Psoas muscle (tissue), 8 donors: ENCODE data around the gene PTPRM. TPM values are rescaled to one million over a fixed set of nuclear protein-coding genes. Genes with fewer than 3 reads are reported as not detected.

ENCODE experiments used
- ATAC-seq, 4 donors: fragments of 200-7000 bp; cut with Tn5 transposase; one replicate each; pipeline ENCODE4 v1.9.1; 2020; ENCODE audit warnings: moderate library complexity in 3 of 4, mild to moderate bottlenecking in 2 of 4
- DNase-seq, 2 donors: peaks; one replicate each; pipeline ENCODE4 v3.0.0-alpha.2; 2020
- H3K27ac ChIP-seq: fragments of 200-600 bp; one replicate; pipeline ENCODE4 v1.8.0; 2022
- H3K27me3 ChIP-seq, 3 donors: fragments of 200-600 bp in 1 of 3; one replicate each; pipeline versions ENCODE4 v1.6.1 to v1.8.0; 2013 to 2022; ENCODE audit warnings: low read length in 2 of 3, mild to moderate bottlenecking in 2 of 3, moderate library complexity in 1 of 3; ENCODE audit not compliant: insufficient read depth in 3 of 3
- H3K36me3 ChIP-seq, 2 donors: fragments of 200-600 bp in 1 of 2; one replicate each; pipeline versions ENCODE4 v1.6.1 to v1.8.0; 2013 to 2022; ENCODE audit warnings: low read depth in 1 of 2, mild to moderate bottlenecking in 1 of 2, moderate library complexity in 1 of 2; ENCODE audit not compliant: insufficient read depth in 1 of 2
- H3K4me1 ChIP-seq: fragments of 200-600 bp; one replicate; pipeline ENCODE4 v1.8.0; 2022
- H3K4me3 ChIP-seq: fragments of 200-600 bp; one replicate; pipeline ENCODE4 v1.8.0; 2022; ENCODE audit warnings: mild to moderate bottlenecking
- H3K9me3 ChIP-seq: fragments of 200-600 bp; one replicate; pipeline ENCODE4 v1.8.0; 2022
- CTCF ChIP-seq: fragments of 200-600 bp; IDR thresholded peaks from one replicate; pipeline ENCODE4 v1.8.0; 2022; ENCODE audit warnings: antibody characterized with exemption
- WGBS, 3 donors: extraction: QIAGEN DNeasy Blood & Tissue Kit; methylation state at CpG; one replicate each; pipeline versions ENCODE4 v1.1.6 to v1.1.7; 2013; 5-methylcytosine and 5-hydroxymethylcytosine counted together
- intact Hi-C, 2 donors: fragments of 100-400 bp; cut with DNase I; formaldehyde crosslinking; loops; one replicate each; pipeline versions ENCODE4 v1.11.0 to v1.14.2; 2022
- polyA plus RNA-seq, 3 donors: library from polyadenylated mRNA; stranded (reverse); fragments of 200-250 nt; gene quantifications; one replicate each; pipeline ENCODE4 v1.2.3, GENCODE V29; 2013
- total RNA-seq, 4 donors: library from RNA; stranded (reverse); fragmentation: NEBNext Ultra II Directional in 2 of 4; extraction: Animal tissue kit (Norgen Biotek cat#: 25700) in 2 of 4; gene quantifications; one replicate each; pipeline versions ENCODE4 v1.2.1 to v1.2.4, GENCODE V29; 2021 to 2023
- donor health status: healthy with polysubstance abuse.
- donor health status: DM: no; HTN: no; CAD: no; lungs with moderate emphysema.
- donor health status: Bipolar disorder and iron deficiency.
- donor health status: healthy.
- donor health status: DM: yes; HTN: yes; CAD: no.
- donor health status: DM: no; HTN: no; CAD: no.
- donor health status: DM: no; HTN: no; CAD: no.
- donor health status: DM: yes; HTN: yes; CAD: no.

PTPRM gene
- total and polyA plus RNA-seq, 7 donors = 27.4 to 78.9 (median 39.0) TPM

- no peak for TF ChIP-seq CTCF
- H3K4me1 ChIP-seq = peaks cover 5% of the 10 kb centered on the region
- H3K4me3 ChIP-seq = no peak overlapping the region
- no peaks in the 10 kb centered on the region for H3K36me3 ChIP-seq
- intact Hi-C loops = no loop called here
- H3K9me3 ChIP-seq = no peaks in the 10 kb centered on the region
- no peaks in the 10 kb centered on the region for H3K27me3 ChIP-seq
- 13 to 22% (median 16%) methylated on average over 3 of the region's 3 CpGs for WGBS, 3 donors
- H3K27ac ChIP-seq = no peak overlapping the region
- ATAC-seq (no peak), DNase-seq (no peak)
These were observed 716.9 kb downstream of the PTPRM start for GRCh38 chr18:8283891-8284585.

- no peak for ATAC-seq
These were observed 719.2 kb downstream of the PTPRM start for GRCh38 chr18:8286303-8286702.

GRCh38 chr18:8287196-8287885 lies 720.2 kb downstream of the PTPRM start:
- intact Hi-C loops = no loop called here
- Histone ChIP-seq H3K4me3 (no peak overlapping the region), H3K36me3 (no peaks in the 10 kb centered on the region), H3K27ac (no peak overlapping the region), H3K27me3 (no peaks in the 10 kb centered on the region), H3K9me3 (no peaks in the 10 kb centered on the region), H3K4me1 (peaks cover 5% of the 10 kb centered on the region)
- ATAC-seq (peak; percentile 72 to 96 (median 90)), DNase-seq (no peak)
- WGBS, 3 donors = 68 to 88% (median 77%) methylated on average over 2 of the region's 2 CpGs
- TF ChIP-seq CTCF = no peak

More at GRCh38 chr18:8286303-8286702, 719.2 kb downstream of the PTPRM start:
- Histone ChIP-seq H3K27me3 (no peaks in the 10 kb centered on the region), H3K4me1 (peaks cover 5% of the 10 kb centered on the region), H3K9me3 (no peaks in the 10 kb centered on the region), H3K27ac (no peak overlapping the region), H3K36me3 (no peaks in the 10 kb centered on the region), H3K4me3 (no peak overlapping the region)
- intact Hi-C loops = no loop called here
- no peak for TF ChIP-seq CTCF
- DNase-seq = no peak
- 71 to 86% (median 76%) methylated on average over 2 of the region's 2 CpGs for WGBS, 3 donors

- Histone ChIP-seq H3K36me3 (no peaks in the 10 kb centered on the region), H3K27me3 (no peaks in the 10 kb centered on the region), H3K4me3 (no peak overlapping the region), H3K9me3 (no peaks in the 10 kb centered on the region), H3K27ac (no peak overlapping the region), H3K4me1 (peaks cover 5% of the 10 kb centered on the region)
- intact Hi-C loops = no loop called here
- DNase-seq (no peak), ATAC-seq (no peak)
- WGBS, 3 donors = 54 to 67% (median 60%) methylated on average over 8 of the region's 8 CpGs
- no peak for TF ChIP-seq CTCF
These were observed 721.5 kb downstream of the PTPRM start for GRCh38 chr18:8288472-8289195.
